Keratinocyte (primary cell): ENCODE results near the gene NEK9. TPM values are rescaled to one million over a fixed set of nuclear protein-coding genes. Genes with fewer than 3 reads are reported as not detected.

Source experiments
- DNase-seq: peaks from one replicate; pipeline ENCODE4 v3.0.0-alpha.2; 2011; ENCODE audit warnings: low read depth, missing footprints, low spot score
- FAIRE-seq: peaks from 2 replicates; lab custom pipeline; 2011; peaks lifted over from hg19 to GRCh38; lab: Jason Lieb, UNC
- H2AFZ ChIP-seq: 2 replicates; pipeline ENCODE4 v1.6.0; 2012; ENCODE audit warnings: low read length, control low read depth, inconsistent platforms; ENCODE audit not compliant: control insufficient read depth
- H3K27ac ChIP-seq: 2 replicates; pipeline ENCODE4 v1.5.1; 2011; ENCODE audit warnings: low read length; ENCODE audit not compliant: control insufficient read depth, insufficient read depth
- H3K27me3 ChIP-seq: 3 replicates; pipeline ENCODE4 v1.6.0; 2011; ENCODE audit warnings: low read length; ENCODE audit not compliant: control insufficient read depth, insufficient read depth; ENCODE audit errors: extremely low read depth
- H3K36me3 ChIP-seq, 2 experiments: 2 replicates in 1 of 2; 3 replicates in 1 of 2; pipeline ENCODE4 v1.5.1; 2011; ENCODE audit warnings: low read length in 2 of 2, mild to moderate bottlenecking in 1 of 2; ENCODE audit not compliant: control insufficient read depth in 2 of 2, insufficient read depth in 2 of 2; ENCODE audit errors: extremely low read depth in 1 of 2
- H3K4me1 ChIP-seq: 3 replicates; pipeline ENCODE4 v1.5.1; 2011; ENCODE audit warnings: low read length; ENCODE audit not compliant: control insufficient read depth, insufficient read depth; ENCODE audit errors: extremely low read depth
- H3K4me2 ChIP-seq: 3 replicates; pipeline ENCODE4 v1.6.0; 2011; ENCODE audit warnings: low read depth, low read length; ENCODE audit not compliant: control insufficient read depth, insufficient read depth; ENCODE audit errors: extremely low read depth
- H3K4me3 ChIP-seq, 3 experiments: fragments of 200-600 bp in 1 of 3; sonication (generic) in 1 of 3; 2 replicates in 2 of 3; 3 replicates in 1 of 3; pipeline ENCODE4 v1.5.1; 2011 to 2016; ENCODE audit warnings: low read length in 3 of 3, mild to moderate bottlenecking in 3 of 3, control low read depth in 2 of 3, inconsistent platforms in 1 of 3, low read depth in 1 of 3, mixed read lengths in 1 of 3, mixed run types in 1 of 3, moderate library complexity in 1 of 3; ENCODE audit not compliant: control insufficient read depth in 2 of 3, insufficient read depth in 2 of 3; ENCODE audit errors: extremely low read depth in 1 of 3
- H3K79me2 ChIP-seq: 2 replicates; pipeline ENCODE4 v1.6.0; 2012; ENCODE audit warnings: low read length; ENCODE audit not compliant: control insufficient read depth, insufficient read depth
- H3K9ac ChIP-seq: 3 replicates; pipeline ENCODE4 v1.6.0; 2011; ENCODE audit warnings: low read length; ENCODE audit not compliant: control insufficient read depth, insufficient read depth; ENCODE audit errors: extremely low read depth
- H3K9me1 ChIP-seq: 3 replicates; pipeline ENCODE4 v1.6.0; 2011; ENCODE audit warnings: low read length; ENCODE audit not compliant: control insufficient read depth, insufficient read depth; ENCODE audit errors: extremely low read depth
- H3K9me3 ChIP-seq: 2 replicates; pipeline ENCODE4 v1.5.1; 2012; ENCODE audit warnings: low read depth, low read length; ENCODE audit not compliant: control insufficient read depth
- H4K20me1 ChIP-seq: 3 replicates; pipeline ENCODE4 v1.6.0; 2011; ENCODE audit warnings: low read length; ENCODE audit not compliant: control insufficient read depth, insufficient read depth; ENCODE audit errors: extremely low read depth
- CTCF ChIP-seq, 3 experiments: IDR thresholded peaks in 1 of 3; conservative IDR thresholded peaks in 1 of 3; optimal IDR thresholded peaks in 1 of 3; 2 replicates in 2 of 3; 3 replicates in 1 of 3; pipeline versions ENCODE3 to v1.5.1; 2011; ENCODE audit warnings: low read length in 3 of 3, mild to moderate bottlenecking in 3 of 3, moderate library complexity in 2 of 3, control low read depth in 1 of 3, inconsistent platforms in 1 of 3; ENCODE audit not compliant: insufficient read depth in 2 of 3; ENCODE audit errors: extremely low read depth in 1 of 3
- EZH2 ChIP-seq: IDR thresholded peaks from one replicate; pipeline ENCODE4 v1.6.1; 2012; ENCODE audit warnings: inconsistent platforms, mild to moderate bottlenecking, low read length, moderate library complexity
- dilution Hi-C: fragments of 300-500 bp; cut with MboI; formaldehyde crosslinking; loops from one replicate; pipeline ENCODE4 v1.7.0; 2020; ENCODE audit warnings: low sequenced_read_pairs; ENCODE audit not compliant: extremely low pct_ligation_motif_present
- polyA plus RNA-seq, 5 experiments: library from polyadenylated mRNA; depleted of rRNA in 3 of 5; stranded (reverse) in 3 of 5; stranded (forward) in 1 of 5; unstranded in 1 of 5; fragments of >200 nt; gene quantifications; 1 replicate in 1 of 5; 2 replicates in 3 of 5; 3 replicates in 1 of 5; pipeline versions ENCODE4 v1.2.1 to v1.2.3, GENCODE V29; 2011 to 2012; ENCODE audit warnings: missing spikeins in 2 of 5, low read depth in 1 of 5, low replicate concordance in 1 of 5

Gene NEK9
- polyA plus RNA-seq, 1 donor (not counting 4 experiments of a cell fraction or from before 2014, with no cell fraction given) = 43.7 TPM

DNA sequence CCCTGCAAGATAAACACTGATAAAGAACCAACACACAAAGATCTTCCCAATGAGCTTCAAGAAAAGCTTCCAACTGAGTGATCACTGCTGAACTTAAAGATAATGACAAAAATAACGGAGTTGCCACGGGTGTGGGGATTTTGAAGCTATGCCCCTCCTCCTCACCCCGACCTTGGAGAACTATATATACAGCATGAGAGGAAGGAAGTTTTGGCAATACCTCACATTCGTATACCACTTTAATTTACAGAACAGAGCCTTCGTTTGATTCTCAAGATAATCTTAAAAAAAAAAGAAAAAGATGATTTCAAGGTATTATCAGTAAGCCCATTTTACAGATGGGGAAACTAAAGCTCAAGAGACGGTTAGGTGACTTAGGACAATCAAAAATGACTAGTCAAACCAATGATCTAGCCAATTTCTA is 715 bp downstream of the NEK9 start:
- no peaks in the 10 kb centered on the region for H3K27me3 ChIP-seq
- peaks cover 0 to 10% of the 10 kb centered on the region in 2 experiments for H3K36me3 ChIP-seq
- H3K79me2 ChIP-seq = peaks cover 16% of the 10 kb centered on the region
- peak overlapping the region; percentile 66 to 82 (median 69) for H3K4me3 ChIP-seq
- H3K9ac ChIP-seq = peak overlapping the region; percentile 89
- TF ChIP-seq EZH2 (no peak), CTCF (optimal IDR thresholded peaks at IDR 0.05 in 1 of 3, IDR thresholded peaks at IDR 0.05 in 1 of 3, conservative IDR thresholded peaks at IDR 0.05 in 1 of 3; ENCODE audit: extremely low read depth in 1 of 3, insufficient read depth in 2 of 3, low read length in 3 of 3) (no peak)
- H3K4me1 ChIP-seq = peaks cover 32% of the 10 kb centered on the region
- dilution Hi-C loops = no loop called here
- no peaks in the 10 kb centered on the region for H4K20me1 ChIP-seq
- H3K9me1 ChIP-seq = no peaks in the 10 kb centered on the region
- no peaks in the 10 kb centered on the region for H3K9me3 ChIP-seq
- no peak for FAIRE-seq
- peak overlapping the region; percentile 93 for H3K4me2 ChIP-seq
- peak overlapping the region; percentile 89 for H3K27ac ChIP-seq
- peak overlapping the region; percentile 87 for H2AFZ ChIP-seq
- no peak for DNase-seq

GRCh38 chr14:75125617-75126016 is 1.2 kb downstream of the NEK9 start:
- H3K36me3 ChIP-seq = peaks cover 3 to 10% of the 10 kb centered on the region in 2 experiments
- H3K79me2 ChIP-seq = peaks cover 16% of the 10 kb centered on the region
- H3K4me3 ChIP-seq = peak overlapping the region; percentile 66 to 82 (median 69)
- FAIRE-seq (no peak), DNase-seq (no peak)
- TF ChIP-seq EZH2 = no peak
- no peak for TF ChIP-seq CTCF (optimal IDR thresholded peaks at IDR 0.05 in 1 of 3, IDR thresholded peaks at IDR 0.05 in 1 of 3, conservative IDR thresholded peaks at IDR 0.05 in 1 of 3; ENCODE audit: extremely low read depth in 1 of 3, insufficient read depth in 2 of 3, low read length in 3 of 3)
- H3K4me1 ChIP-seq = peaks cover 32% of the 10 kb centered on the region
- H2AFZ ChIP-seq = no peak overlapping the region
- no peaks in the 10 kb centered on the region for H3K27me3 ChIP-seq
- peak overlapping the region; percentile 89 for H3K27ac ChIP-seq
- H3K9me3 ChIP-seq = no peaks in the 10 kb centered on the region
- dilution Hi-C loops = no loop called here
- H4K20me1 ChIP-seq = no peaks in the 10 kb centered on the region
- peak overlapping the region; percentile 89 for H3K9ac ChIP-seq
- H3K4me2 ChIP-seq = peak overlapping the region; percentile 93
- no peaks in the 10 kb centered on the region for H3K9me1 ChIP-seq
